ENCODE measurements around the gene CRISPLD2.

DNA sequence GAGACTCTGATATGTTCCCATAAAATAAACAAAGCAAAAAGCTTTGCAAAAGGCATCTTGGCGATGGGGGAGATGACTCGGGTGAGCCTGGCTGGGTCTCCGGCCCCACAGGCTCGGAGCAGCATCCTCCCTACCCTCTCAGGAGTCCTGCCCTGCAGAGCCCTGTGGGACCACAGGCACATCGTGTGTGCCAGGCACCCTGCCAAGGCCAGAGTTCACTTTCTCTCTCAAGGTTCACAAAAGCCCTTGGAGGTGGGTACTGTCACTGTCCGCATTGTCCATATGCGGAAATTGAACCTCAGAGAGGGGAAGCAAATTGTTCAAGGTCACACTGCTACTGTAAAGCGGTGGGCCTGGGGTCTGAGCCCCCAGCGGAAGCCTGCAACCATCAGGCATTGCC lies 48.5 kb downstream of the CRISPLD2 start:
- TF ChIP-seq EZH2 (optimal IDR thresholded peaks at IDR 0.05; ENCODE audit: low read depth, low read length) = no peak
- TF ChIP-seq, protein P1, sequence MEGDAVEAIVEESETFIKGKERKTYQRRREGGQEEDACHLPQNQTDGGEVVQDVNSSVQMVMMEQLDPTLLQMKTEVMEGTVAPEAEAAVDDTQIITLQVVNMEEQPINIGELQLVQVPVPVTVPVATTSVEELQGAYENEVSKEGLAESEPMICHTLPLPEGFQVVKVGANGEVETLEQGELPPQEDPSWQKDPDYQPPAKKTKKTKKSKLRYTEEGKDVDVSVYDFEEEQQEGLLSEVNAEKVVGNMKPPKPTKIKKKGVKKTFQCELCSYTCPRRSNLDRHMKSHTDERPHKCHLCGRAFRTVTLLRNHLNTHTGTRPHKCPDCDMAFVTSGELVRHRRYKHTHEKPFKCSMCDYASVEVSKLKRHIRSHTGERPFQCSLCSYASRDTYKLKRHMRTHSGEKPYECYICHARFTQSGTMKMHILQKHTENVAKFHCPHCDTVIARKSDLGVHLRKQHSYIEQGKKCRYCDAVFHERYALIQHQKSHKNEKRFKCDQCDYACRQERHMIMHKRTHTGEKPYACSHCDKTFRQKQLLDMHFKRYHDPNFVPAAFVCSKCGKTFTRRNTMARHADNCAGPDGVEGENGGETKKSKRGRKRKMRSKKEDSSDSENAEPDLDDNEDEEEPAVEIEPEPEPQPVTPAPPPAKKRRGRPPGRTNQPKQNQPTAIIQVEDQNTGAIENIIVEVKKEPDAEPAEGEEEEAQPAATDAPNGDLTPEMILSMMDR (IDR thresholded peaks at IDR 0.05; ENCODE audit: low read length) = no peak
- no peak for TF ChIP-seq EZH2phosphoT487 (IDR thresholded peaks at IDR 0.05; ENCODE audit: low read length)
